NCI-H2196 (cell line): ENCODE measurements around the gene CD4.
A peak's percentile ranks its signal among the peaks of the same experiment; 100 is the strongest.

Source experiments
- DNase-seq: peaks from one replicate; lab custom pipeline; 2025; ENCODE audit not compliant: unreplicated experiment; lab: John Stamatoyannopoulos, UW

The CD4 gene

DNA sequence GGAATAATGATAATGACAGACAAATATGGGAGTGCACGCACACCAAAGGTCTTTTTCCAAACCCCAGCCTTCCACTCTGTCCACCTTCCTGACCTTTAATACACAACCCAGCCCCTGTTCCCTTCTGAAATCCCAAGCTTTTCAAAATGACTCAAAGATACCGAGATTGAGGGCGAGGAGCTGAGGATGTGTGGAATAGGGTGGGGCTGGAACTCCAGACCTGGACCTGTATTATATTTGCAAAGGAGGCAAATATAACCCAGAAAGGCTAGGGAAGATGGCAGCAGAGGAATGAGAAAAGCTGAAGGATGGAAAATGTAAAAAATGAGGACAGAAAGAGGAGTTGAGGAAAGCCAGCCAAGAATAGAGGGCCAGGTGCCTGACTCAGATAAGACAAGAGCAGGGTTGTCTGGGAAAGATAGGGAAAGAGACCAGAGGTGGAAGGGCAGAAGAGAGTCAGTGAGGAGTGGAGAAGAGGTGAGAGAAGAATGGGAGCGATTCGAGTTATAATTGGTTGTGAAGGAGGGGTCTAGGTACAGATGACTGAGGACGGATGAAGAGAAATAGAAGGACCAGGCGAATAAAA, 24.2 kb upstream of the CD4 start:
- no peak for DNase-seq

- DNase-seq: peak; percentile 71
Measured at GRCh38 chr12:6765634-6766581, 23.4 kb upstream of the CD4 start, which contains the start of gene PTMS. Gene PTMS (plus strand): TSS chr12:6766363. CDS start chr12:6766706, 343 bp downstream.

- DNase-seq: peak; percentile 58
Measured at GRCh38 chr12:6766651-6767349, 22.5 kb upstream of the CD4 start.

GRCh38 chr12:6767353-6768319, 21.7 kb upstream of the CD4 start:
- no peak for DNase-seq

DNA sequence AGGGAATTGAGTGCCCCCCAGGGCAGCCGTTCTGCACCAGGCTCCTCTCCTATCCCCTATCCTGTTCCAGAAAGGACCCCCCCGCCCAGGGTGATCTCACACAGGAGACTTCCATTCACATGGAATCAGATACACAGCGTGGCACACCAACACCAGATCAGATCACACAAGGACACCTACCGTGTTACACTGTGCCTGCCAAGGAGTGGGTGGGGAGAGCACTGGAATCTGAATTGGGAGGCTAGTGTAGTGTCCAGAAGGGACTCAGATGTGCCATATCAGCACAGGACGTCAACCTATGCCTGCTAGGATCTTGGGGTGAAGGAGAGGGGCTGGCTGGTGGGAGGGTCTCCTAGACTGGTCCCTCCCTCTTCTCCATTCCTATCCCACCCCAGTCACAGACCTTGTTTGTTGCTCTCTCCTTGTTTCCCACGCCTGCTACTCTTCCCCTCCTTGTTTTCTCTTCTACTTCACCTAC, 20.9 kb upstream of the CD4 start:
- no peak for DNase-seq

DNA sequence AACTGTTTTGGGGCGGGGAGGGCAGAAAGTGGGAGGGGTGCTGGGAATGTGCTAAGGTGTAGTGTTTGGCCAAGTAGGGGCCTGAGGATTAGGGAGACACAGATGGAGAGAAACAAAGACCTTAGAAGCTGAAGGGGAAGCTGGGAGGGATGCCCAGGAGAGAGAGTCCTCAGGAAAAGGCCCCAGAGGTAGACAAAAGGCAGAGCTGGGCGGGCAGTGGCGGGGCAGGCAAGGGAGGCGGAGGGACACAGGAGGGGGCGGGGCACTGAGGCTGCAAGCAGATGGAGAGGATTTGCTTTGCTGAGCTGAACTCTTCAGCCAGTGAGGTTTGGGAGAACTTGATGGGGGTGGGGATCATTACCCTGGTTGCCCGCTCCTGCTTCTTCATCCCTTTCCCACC, 20.3 kb upstream of the CD4 start:
- DNase-seq: peak; percentile 32

DNA sequence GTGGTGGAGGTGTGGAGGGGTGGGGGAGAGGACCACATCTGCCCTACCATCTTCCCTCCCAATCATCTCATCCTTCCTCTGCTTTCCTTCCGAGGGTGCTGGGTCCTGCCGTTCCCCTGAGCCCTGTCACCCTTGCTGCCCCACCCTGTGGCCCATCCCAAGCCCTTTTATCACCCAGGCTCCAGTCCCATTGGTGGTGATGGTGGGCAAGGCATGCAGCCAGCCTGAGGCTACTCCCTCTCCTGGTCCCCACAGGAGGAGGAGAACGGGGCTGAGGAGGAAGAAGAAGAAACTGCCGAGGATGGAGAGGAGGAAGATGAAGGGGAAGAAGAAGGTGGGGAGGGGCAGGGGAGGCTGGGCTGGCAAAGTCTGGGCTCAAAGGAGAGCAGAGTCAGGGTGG, 19.7 kb upstream of the CD4 start:
- no peak for DNase-seq

DNA sequence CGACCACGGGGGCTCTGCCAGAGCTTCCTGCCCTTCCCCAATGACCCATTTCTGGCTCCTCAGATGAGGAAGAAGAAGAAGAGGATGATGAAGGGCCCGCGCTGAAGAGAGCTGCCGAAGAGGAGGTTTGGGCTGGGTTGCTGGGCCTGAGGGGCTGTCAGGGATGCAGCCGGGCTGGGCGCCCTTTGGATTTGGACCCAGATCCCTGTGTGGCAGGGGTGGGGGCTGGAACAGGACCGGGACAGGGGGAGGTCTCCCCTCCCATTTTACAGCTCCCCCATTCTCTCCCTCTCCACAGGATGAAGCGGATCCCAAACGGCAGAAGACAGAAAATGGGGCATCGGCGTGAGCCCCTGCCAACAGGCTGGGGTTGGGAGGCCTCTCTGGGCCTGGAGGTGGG, 19.2 kb upstream of the CD4 start:
- DNase-seq: no peak

- no peak for DNase-seq
Measured at GRCh38 chr12:6770600-6770999, 18.7 kb upstream of the CD4 start.

- DNase-seq: no peak
Measured at GRCh38 chr12:6771091-6771495, 18.2 kb upstream of the CD4 start.

GRCh38 chr12:6771509-6772330, 17.6 kb upstream of the CD4 start:
- DNase-seq: no peak

DNA sequence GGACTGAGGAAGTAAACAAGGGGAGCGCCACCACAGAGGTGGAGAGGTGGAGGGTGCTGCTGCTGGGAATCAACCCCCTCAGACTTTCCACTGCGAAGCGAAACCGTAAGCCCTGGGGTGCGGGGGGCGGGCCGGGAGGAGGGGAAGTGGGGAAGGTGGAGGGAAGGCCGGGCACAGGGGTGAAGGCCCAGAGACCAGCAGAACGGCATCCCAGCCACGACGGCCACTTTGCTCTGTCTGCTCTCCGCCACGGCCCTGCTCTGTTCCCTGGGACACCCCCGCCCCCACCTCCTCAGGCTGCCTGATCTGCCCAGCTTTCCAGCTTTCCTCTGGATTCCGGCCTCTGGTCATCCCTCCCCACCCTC, 17.0 kb upstream of the CD4 start, which contains the start of gene LAG3:
TSS of gene LAG3 (plus strand) at position 190 of the 365 bp plus-strand sequence. CDS start 333 bp downstream, outside the sequence.
- no peak for DNase-seq

- no peak for DNase-seq
Measured at GRCh38 chr12:6772726-6773589, 16.4 kb upstream of the CD4 start.

DNA sequence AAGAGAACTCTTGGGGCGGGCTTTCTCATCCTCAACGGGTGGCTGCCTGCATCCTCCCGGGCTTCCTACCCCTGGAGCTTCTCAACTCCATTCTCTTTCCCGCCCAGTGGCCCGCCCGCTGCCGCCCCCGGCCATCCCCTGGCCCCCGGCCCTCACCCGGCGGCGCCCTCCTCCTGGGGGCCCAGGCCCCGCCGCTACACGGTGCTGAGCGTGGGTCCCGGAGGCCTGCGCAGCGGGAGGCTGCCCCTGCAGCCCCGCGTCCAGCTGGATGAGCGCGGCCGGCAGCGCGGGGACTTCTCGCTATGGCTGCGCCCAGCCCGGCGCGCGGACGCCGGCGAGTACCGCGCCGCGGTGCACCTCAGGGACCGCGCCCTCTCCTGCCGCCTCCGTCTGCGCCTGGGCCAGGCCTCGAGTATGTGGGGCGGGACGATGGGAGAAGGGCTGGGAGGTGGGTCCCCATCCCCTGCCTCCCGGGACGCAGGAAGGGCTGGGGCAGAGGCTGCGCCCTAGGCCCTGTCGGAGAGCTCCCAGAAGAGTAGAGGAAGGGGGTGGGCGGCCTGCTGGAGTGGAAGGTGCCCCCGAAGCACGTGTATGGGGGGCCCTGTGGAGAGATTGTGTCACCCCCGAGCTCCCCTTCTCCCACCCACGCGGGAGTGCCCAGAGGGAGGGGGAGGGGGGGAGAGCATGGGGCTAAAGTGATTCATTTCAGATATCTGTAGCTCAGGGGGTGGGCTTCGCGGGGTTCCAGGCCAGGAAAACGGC, 15.6 kb upstream of the CD4 start:
- DNase-seq: no peak

GRCh38 chr12:6774499-6775062, 14.7 kb upstream of the CD4 start:
- DNase-seq: no peak

GRCh38 chr12:6775185-6776174, 13.8 kb upstream of the CD4 start:
- no peak for DNase-seq
